WTC11 (cell line): ENCODE results near the gene RGS17.

Experiments
- CBFB ChIP-seq: sonication (generic); formaldehyde crosslinking; IDR thresholded peaks from 2 replicates; pipeline ENCODE4 v1.8.1; 2022; ENCODE audit warnings: mild to moderate bottlenecking, low read depth, missing genetic modification reagents
- CTCF ChIP-seq: fragments of 200-600 bp; IDR thresholded peaks from 2 replicates; pipeline ENCODE4 v1.8.0; 2022; ENCODE audit warnings: antibody characterized with exemption
- E2F4 ChIP-seq: sonication (generic); formaldehyde crosslinking; IDR thresholded peaks from 2 replicates; pipeline ENCODE4 v1.8.1; 2022; ENCODE audit warnings: low read depth, mild to moderate bottlenecking, moderate library complexity, missing genetic modification reagents, borderline replicate concordance
- ESRRA ChIP-seq: sonication (generic); formaldehyde crosslinking; IDR thresholded peaks from 2 replicates; pipeline ENCODE4 v1.8.1; 2022; ENCODE audit warnings: mild to moderate bottlenecking, missing genetic modification reagents, borderline replicate concordance
- MAX ChIP-seq: sonication (generic); formaldehyde crosslinking; IDR thresholded peaks from 2 replicates; pipeline ENCODE4 v1.8.0; 2022; ENCODE audit warnings: mild to moderate bottlenecking, missing genetic modification reagents
- NFYB ChIP-seq: sonication (generic); formaldehyde crosslinking; conservative IDR thresholded peaks from 2 replicates; pipeline ENCODE4 v1.8.0; 2022; ENCODE audit warnings: low read depth, missing genetic modification reagents
- TP53 ChIP-seq: sonication (generic); formaldehyde crosslinking; IDR thresholded peaks from 2 replicates; pipeline ENCODE4 v1.8.1; 2023; ENCODE audit warnings: mild to moderate bottlenecking, missing genetic modification reagents
- ZBTB21 ChIP-seq: sonication (generic); formaldehyde crosslinking; IDR thresholded peaks from 2 replicates; pipeline ENCODE4 v1.8.1; 2023; ENCODE audit warnings: mild to moderate bottlenecking, missing genetic modification reagents, borderline replicate concordance
- ZNF121 ChIP-seq: sonication (generic); formaldehyde crosslinking; IDR thresholded peaks from 2 replicates; pipeline ENCODE4 v1.8.0; 2023; ENCODE audit warnings: missing genetic modification reagents
- TF ChIP-seq, protein P1 (sequence below): sonication (generic); formaldehyde crosslinking; IDR thresholded peaks from 2 replicates; pipeline ENCODE4 v1.8.0; 2022; ENCODE audit warnings: mild to moderate bottlenecking, missing genetic modification reagents
- TF ChIP-seq, protein P2 (sequence below): sonication (generic); formaldehyde crosslinking; IDR thresholded peaks from 2 replicates; pipeline ENCODE4 v1.8.1; 2023; ENCODE audit warnings: mild to moderate bottlenecking, missing genetic modification reagents, moderate library complexity
- TF ChIP-seq, protein P3 (sequence below): sonication (generic); formaldehyde crosslinking; IDR thresholded peaks from 2 replicates; pipeline ENCODE4 v1.8.0; 2022; ENCODE audit warnings: mild to moderate bottlenecking, missing genetic modification reagents

- TF ChIP-seq CTCF (no peak), ZBTB21 (CRISPR knock-in tag) (no peak), TP53 (CRISPR knock-in tag) (no peak), MAX (no peak), ESRRA (CRISPR knock-in tag) (no peak), E2F4 (CRISPR knock-in tag) (no peak), ZNF121 (no peak), CBFB (CRISPR knock-in tag) (no peak), NFYB (CRISPR knock-in tag) (no peak)
- TF ChIP-seq, protein P1, sequence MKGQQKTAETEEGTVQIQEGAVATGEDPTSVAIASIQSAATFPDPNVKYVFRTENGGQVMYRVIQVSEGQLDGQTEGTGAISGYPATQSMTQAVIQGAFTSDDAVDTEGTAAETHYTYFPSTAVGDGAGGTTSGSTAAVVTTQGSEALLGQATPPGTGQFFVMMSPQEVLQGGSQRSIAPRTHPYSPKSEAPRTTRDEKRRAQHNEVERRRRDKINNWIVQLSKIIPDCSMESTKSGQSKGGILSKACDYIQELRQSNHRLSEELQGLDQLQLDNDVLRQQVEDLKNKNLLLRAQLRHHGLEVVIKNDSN (CRISPR knock-in tag) = no peak
- TF ChIP-seq, protein P2, sequence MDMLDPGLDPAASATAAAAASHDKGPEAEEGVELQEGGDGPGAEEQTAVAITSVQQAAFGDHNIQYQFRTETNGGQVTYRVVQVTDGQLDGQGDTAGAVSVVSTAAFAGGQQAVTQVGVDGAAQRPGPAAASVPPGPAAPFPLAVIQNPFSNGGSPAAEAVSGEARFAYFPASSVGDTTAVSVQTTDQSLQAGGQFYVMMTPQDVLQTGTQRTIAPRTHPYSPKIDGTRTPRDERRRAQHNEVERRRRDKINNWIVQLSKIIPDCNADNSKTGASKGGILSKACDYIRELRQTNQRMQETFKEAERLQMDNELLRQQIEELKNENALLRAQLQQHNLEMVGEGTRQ (CRISPR knock-in tag) = no peak
- TF ChIP-seq, protein P3, sequence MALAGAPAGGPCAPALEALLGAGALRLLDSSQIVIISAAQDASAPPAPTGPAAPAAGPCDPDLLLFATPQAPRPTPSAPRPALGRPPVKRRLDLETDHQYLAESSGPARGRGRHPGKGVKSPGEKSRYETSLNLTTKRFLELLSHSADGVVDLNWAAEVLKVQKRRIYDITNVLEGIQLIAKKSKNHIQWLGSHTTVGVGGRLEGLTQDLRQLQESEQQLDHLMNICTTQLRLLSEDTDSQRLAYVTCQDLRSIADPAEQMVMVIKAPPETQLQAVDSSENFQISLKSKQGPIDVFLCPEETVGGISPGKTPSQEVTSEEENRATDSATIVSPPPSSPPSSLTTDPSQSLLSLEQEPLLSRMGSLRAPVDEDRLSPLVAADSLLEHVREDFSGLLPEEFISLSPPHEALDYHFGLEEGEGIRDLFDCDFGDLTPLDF (CRISPR knock-in tag) = no peak
These were observed 85.8 kb downstream of the RGS17 start for GRCh38 chr6:153045271-153045670.
